ENCODE data around the gene TIGD3.

GRCh38 chr11:65384301-65384889, 29.8 kb downstream of the TIGD3 start:
- no peak for TF ChIP-seq CTCF (IDR thresholded peaks at IDR 0.05; ENCODE audit: low read length)
- no peak for TF ChIP-seq EZH2 (optimal IDR thresholded peaks at IDR 0.05; ENCODE audit: low read depth, low read length)

All from MM.1S (cell line).